ENCODE results near the gene SURF1.

SURF1 gene

DNA sequence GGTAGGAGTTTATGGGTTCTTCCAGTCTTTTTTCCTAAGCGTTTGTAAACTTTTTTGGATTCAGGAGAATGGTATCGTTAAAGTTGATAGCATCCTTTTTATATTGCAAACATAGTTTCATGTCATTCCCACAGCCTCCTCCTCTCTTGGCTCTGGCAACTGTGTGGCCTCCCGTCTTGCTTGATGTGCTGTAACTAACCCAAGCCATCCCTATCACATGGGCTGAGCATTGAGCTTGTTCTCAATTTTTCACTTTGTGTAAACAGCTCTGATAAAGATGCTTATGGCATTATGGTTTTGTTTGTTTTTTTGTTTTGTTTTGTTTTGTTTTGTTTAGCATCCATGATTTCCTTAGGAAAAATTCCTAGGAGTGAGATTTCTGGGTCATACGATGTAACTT is 24.4 kb upstream of the SURF1 start:
- Histone ChIP-seq H3K27ac (ENCODE audit: low read length, poor library complexity, severe bottlenecking) (no peak overlapping the region), H2BK5ac (ENCODE audit: low read depth, low read length, poor library complexity, severe bottlenecking) (no peak overlapping the region), H3K23ac (ENCODE audit: low read length in 2 of 2) (no peak overlapping the region), H2AK5ac (ENCODE audit: low read length, severe bottlenecking) (no peak overlapping the region), H3K27me3 (ENCODE audit: control insufficient read depth in 1 of 2, insufficient read depth in 1 of 2, low read length in 2 of 2) (no peaks in the 10 kb centered on the region), H3K4me1 (ENCODE audit: control insufficient read depth, insufficient read depth, low read depth, low read length) (peaks cover 13% of the 10 kb centered on the region), H3K9ac (ENCODE audit: low read length) (no peak overlapping the region), H3K9me3 (ENCODE audit: control insufficient read depth, low read length) (no peaks in the 10 kb centered on the region), H4K91ac (ENCODE audit: low read length) (no peak overlapping the region), H4K8ac (ENCODE audit: low read length) (no peak overlapping the region), H2BK12ac (ENCODE audit: low read length in 2 of 2) (no peak overlapping the region), H3K36me3 (ENCODE audit: control insufficient read depth in 1 of 2, insufficient read depth in 2 of 2, low read depth in 1 of 2, low read length in 2 of 2) (no peaks in the 10 kb centered on the region), H3K79me1 (replicated peaks; ENCODE audit: low read length, poor library complexity, severe bottlenecking) (peaks cover 4% of the 10 kb centered on the region), H2AFZ (ENCODE audit: low read depth, low read length) (no peak overlapping the region), H3K4ac (ENCODE audit: low read depth in 1 of 2, low read length in 2 of 2) (no peak overlapping the region), H2BK120ac (ENCODE audit: low read depth, low read length) (no peak overlapping the region), H3K4me2 (ENCODE audit: low read length, poor library complexity, severe bottlenecking) (no peak overlapping the region), H3K18ac (ENCODE audit: low read depth in 1 of 2, low read length in 2 of 2) (no peak overlapping the region), H2BK15ac (ENCODE audit: low read depth, poor library complexity, severe bottlenecking) (no peak overlapping the region), H3K4me3 (ENCODE audit: insufficient read depth in 1 of 2, low read depth in 1 of 2, low read length in 2 of 2) (no peak overlapping the region), H3K14ac (ENCODE audit: low read length in 2 of 2) (no peak overlapping the region)
- no peak for DNase-seq
- 97% methylated on average over 4 of the region's 4 CpGs for whole genome bisulfite sequencing

DNA sequence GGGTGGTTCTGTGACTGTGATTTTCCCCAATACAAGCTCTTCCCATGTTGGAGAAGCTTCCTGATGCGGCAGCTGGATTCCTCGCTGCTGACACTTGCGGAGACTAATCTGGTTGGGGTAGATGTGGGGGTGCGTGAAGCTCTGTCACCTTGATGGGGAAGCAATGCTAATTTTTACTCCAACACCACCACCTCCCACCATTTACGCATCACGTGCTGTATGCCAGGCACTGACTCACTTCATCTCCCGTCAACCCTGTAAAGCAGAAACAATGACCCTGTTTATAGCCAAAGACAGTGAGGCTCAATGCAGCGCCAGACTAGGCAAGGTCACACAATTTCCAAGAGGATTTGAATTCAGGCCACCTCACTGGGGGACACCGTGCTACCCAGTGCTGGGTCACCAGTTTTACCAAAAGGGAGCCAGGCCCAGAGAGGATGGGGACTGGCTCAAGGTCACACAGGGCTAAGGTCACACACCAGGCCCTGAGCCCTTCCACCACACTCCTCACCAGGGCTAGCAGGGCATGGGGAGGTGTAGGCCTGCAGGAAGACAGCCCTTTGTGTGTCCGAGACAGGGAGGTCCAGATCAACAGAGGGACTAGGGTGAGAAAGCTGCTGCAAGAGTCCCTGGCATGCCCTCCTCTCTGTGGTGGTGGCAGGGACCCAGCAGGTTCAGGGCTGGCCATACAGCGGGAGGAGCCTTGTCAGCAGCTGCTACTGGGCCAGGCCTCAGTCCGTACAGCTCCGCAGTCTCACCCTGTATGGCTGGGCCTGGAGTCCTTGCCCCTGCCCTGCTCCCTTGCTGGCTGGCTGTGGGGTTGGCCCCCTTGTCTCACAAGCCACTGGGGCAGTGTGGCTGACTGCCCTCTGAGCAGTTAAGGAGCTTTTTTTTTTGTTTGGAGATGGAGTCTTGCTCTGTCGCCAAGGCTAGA is 23.1 kb upstream of the SURF1 start:
- H3K36me3 ChIP-seq (ENCODE audit: control insufficient read depth in 1 of 2, insufficient read depth in 2 of 2, low read depth in 1 of 2, low read length in 2 of 2) = no peaks in the 10 kb centered on the region
- H2BK15ac ChIP-seq (ENCODE audit: low read depth, poor library complexity, severe bottlenecking) = no peak overlapping the region
- H3K23ac ChIP-seq (ENCODE audit: low read length in 2 of 2) = no peak overlapping the region
- H4K8ac ChIP-seq (ENCODE audit: low read length) = no peak overlapping the region
- H3K4ac ChIP-seq (ENCODE audit: low read depth in 1 of 2, low read length in 2 of 2) = no peak overlapping the region
- no peak overlapping the region for H3K18ac ChIP-seq (ENCODE audit: low read depth in 1 of 2, low read length in 2 of 2)
- no peak overlapping the region for H2BK120ac ChIP-seq (ENCODE audit: low read depth, low read length)
- H3K4me1 ChIP-seq (ENCODE audit: control insufficient read depth, insufficient read depth, low read depth, low read length) = peaks cover 13% of the 10 kb centered on the region
- no peak overlapping the region for H4K91ac ChIP-seq (ENCODE audit: low read length)
- no peak overlapping the region for H2AFZ ChIP-seq (ENCODE audit: low read depth, low read length)
- no peak overlapping the region for H2BK5ac ChIP-seq (ENCODE audit: low read depth, low read length, poor library complexity, severe bottlenecking)
- H3K4me3 ChIP-seq (ENCODE audit: insufficient read depth in 1 of 2, low read depth in 1 of 2, low read length in 2 of 2) = no peak overlapping the region
- no peak overlapping the region for H2AK5ac ChIP-seq (ENCODE audit: low read length, severe bottlenecking)
- H3K9ac ChIP-seq (ENCODE audit: low read length) = no peak overlapping the region
- no peak overlapping the region for H3K14ac ChIP-seq (ENCODE audit: low read length in 2 of 2)
- no peaks in the 10 kb centered on the region for H3K27me3 ChIP-seq (ENCODE audit: control insufficient read depth in 1 of 2, insufficient read depth in 1 of 2, low read length in 2 of 2)
- no peak overlapping the region for H3K27ac ChIP-seq (ENCODE audit: low read length, poor library complexity, severe bottlenecking)
- H2BK12ac ChIP-seq (ENCODE audit: low read length in 2 of 2) = no peak overlapping the region
- no peak overlapping the region for H3K4me2 ChIP-seq (ENCODE audit: low read length, poor library complexity, severe bottlenecking)
- H3K79me1 ChIP-seq (replicated peaks; ENCODE audit: low read length, poor library complexity, severe bottlenecking) = peaks cover 4% of the 10 kb centered on the region
- no peak for DNase-seq
- no peaks in the 10 kb centered on the region for H3K9me3 ChIP-seq (ENCODE audit: control insufficient read depth, low read length)
- 92% methylated on average over 13 of the region's 14 CpGs for WGBS

DNA sequence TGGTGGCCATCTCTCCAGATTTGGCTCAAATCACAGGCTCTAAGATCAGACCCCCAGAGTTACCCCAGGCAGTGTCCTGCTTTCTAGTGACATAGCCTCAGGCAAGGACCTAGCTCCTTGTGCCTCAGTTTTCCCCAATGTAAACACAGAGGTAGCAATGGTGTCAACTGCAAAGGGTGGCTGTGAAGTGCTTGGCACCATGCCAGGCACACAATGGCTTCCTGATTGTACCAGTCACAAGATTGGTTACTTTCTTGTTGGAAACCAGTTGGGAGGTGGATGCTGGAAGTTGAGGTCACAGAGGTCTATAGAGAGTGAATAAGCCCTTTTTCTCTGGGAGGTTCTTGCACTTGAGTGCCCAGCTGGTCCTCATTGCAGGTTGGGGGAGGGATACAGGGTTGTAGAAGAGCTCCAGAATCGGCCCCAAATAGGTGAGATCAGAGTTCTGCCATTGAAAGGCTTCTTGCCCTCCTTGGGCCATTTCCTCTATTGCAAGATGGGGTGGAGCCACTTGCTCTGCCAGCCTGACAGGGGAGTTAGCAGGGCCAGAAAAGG is 22.2 kb upstream of the SURF1 start:
- no peak overlapping the region for H3K18ac ChIP-seq (ENCODE audit: low read depth in 1 of 2, low read length in 2 of 2)
- peaks cover 4% of the 10 kb centered on the region for H3K79me1 ChIP-seq (replicated peaks; ENCODE audit: low read length, poor library complexity, severe bottlenecking)
- H3K4me2 ChIP-seq (ENCODE audit: low read length, poor library complexity, severe bottlenecking) = no peak overlapping the region
- H2BK15ac ChIP-seq (ENCODE audit: low read depth, poor library complexity, severe bottlenecking) = no peak overlapping the region
- no peak overlapping the region for H2BK5ac ChIP-seq (ENCODE audit: low read depth, low read length, poor library complexity, severe bottlenecking)
- H3K4me3 ChIP-seq (ENCODE audit: insufficient read depth in 1 of 2, low read depth in 1 of 2, low read length in 2 of 2) = peak overlapping the region in 1 of 2 experiments; percentile 41
- no peak overlapping the region for H2AFZ ChIP-seq (ENCODE audit: low read depth, low read length)
- no peak overlapping the region for H3K23ac ChIP-seq (ENCODE audit: low read length in 2 of 2)
- no peak overlapping the region for H2AK5ac ChIP-seq (ENCODE audit: low read length, severe bottlenecking)
- DNase-seq = no peak
- H3K27me3 ChIP-seq (ENCODE audit: control insufficient read depth in 1 of 2, insufficient read depth in 1 of 2, low read length in 2 of 2) = no peaks in the 10 kb centered on the region
- H3K9ac ChIP-seq (ENCODE audit: low read length) = peak overlapping the region; percentile 47
- H3K4me1 ChIP-seq (ENCODE audit: control insufficient read depth, insufficient read depth, low read depth, low read length) = peaks cover 17% of the 10 kb centered on the region
- WGBS = 93% methylated on average over 1 of the region's 1 CpG
- no peak overlapping the region for H2BK120ac ChIP-seq (ENCODE audit: low read depth, low read length)
- no peak overlapping the region for H2BK12ac ChIP-seq (ENCODE audit: low read length in 2 of 2)
- no peak overlapping the region for H3K14ac ChIP-seq (ENCODE audit: low read length in 2 of 2)
- no peak overlapping the region for H3K27ac ChIP-seq (ENCODE audit: low read length, poor library complexity, severe bottlenecking)
- H3K4ac ChIP-seq (ENCODE audit: low read depth in 1 of 2, low read length in 2 of 2) = no peak overlapping the region
- no peaks in the 10 kb centered on the region for H3K9me3 ChIP-seq (ENCODE audit: control insufficient read depth, low read length)
- H4K91ac ChIP-seq (ENCODE audit: low read length) = no peak overlapping the region
- peaks cover 0 to 1% of the 10 kb centered on the region in 2 experiments for H3K36me3 ChIP-seq (ENCODE audit: control insufficient read depth in 1 of 2, insufficient read depth in 2 of 2, low read depth in 1 of 2, low read length in 2 of 2)
- H4K8ac ChIP-seq (ENCODE audit: low read length) = no peak overlapping the region

DNA sequence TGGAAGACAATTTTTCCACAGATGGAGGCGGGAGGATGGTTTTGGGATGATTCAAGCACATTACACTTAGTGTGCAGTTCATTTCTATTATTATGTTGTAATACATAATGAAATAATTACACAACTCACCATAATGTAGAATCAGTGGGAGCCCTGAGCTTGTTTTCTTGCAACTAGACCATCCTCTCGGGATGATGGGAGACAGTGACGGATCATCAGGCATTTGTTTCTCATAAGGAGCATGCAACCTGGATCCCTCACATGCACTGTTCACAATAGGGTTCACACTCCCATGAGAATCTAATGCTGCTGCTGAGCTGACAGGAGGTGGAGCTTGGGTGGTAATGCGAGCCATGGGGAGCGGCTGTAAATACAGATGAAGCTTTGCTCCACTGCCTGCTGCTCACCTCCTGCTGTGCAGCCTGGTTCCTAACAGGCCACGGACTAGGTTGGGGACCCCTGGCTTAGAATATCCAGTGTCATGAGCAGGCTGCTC is 21.5 kb upstream of the SURF1 start:
- 49% methylated on average over 5 of the region's 6 CpGs for WGBS
- H2BK120ac ChIP-seq (ENCODE audit: low read depth, low read length) = no peak overlapping the region
- H3K27me3 ChIP-seq (ENCODE audit: control insufficient read depth in 1 of 2, insufficient read depth in 1 of 2, low read length in 2 of 2) = no peaks in the 10 kb centered on the region

More for the DNA sequence above, 21.5 kb upstream of the SURF1 start:
- H2BK5ac ChIP-seq (ENCODE audit: low read depth, low read length, poor library complexity, severe bottlenecking) = no peak overlapping the region
- H3K4me3 ChIP-seq (ENCODE audit: insufficient read depth in 1 of 2, low read depth in 1 of 2, low read length in 2 of 2) = peak overlapping the region in 1 of 2 experiments; percentile 41
- H2BK12ac ChIP-seq (ENCODE audit: low read length in 2 of 2) = no peak overlapping the region
- H3K36me3 ChIP-seq (ENCODE audit: control insufficient read depth in 1 of 2, insufficient read depth in 2 of 2, low read depth in 1 of 2, low read length in 2 of 2) = peaks cover 6 to 9% of the 10 kb centered on the region in 2 experiments
- H3K9ac ChIP-seq (ENCODE audit: low read length) = peak overlapping the region; percentile 47
- no peak overlapping the region for H3K4ac ChIP-seq (ENCODE audit: low read depth in 1 of 2, low read length in 2 of 2)
- H3K4me1 ChIP-seq (ENCODE audit: control insufficient read depth, insufficient read depth, low read depth, low read length) = peaks cover 20% of the 10 kb centered on the region
- H2BK15ac ChIP-seq (ENCODE audit: low read depth, poor library complexity, severe bottlenecking) = no peak overlapping the region
- H3K23ac ChIP-seq (ENCODE audit: low read length in 2 of 2) = no peak overlapping the region
- H3K14ac ChIP-seq (ENCODE audit: low read length in 2 of 2) = no peak overlapping the region
- H3K79me1 ChIP-seq (replicated peaks; ENCODE audit: low read length, poor library complexity, severe bottlenecking) = peaks cover 4% of the 10 kb centered on the region
- H2AFZ ChIP-seq (ENCODE audit: low read depth, low read length) = no peak overlapping the region
- no peak overlapping the region for H4K8ac ChIP-seq (ENCODE audit: low read length)
- no peak overlapping the region for H2AK5ac ChIP-seq (ENCODE audit: low read length, severe bottlenecking)
- no peaks in the 10 kb centered on the region for H3K9me3 ChIP-seq (ENCODE audit: control insufficient read depth, low read length)
- no peak overlapping the region for H3K4me2 ChIP-seq (ENCODE audit: low read length, poor library complexity, severe bottlenecking)
- H3K27ac ChIP-seq (ENCODE audit: low read length, poor library complexity, severe bottlenecking) = no peak overlapping the region
- peak; percentile 42 for DNase-seq
- no peak overlapping the region for H3K18ac ChIP-seq (ENCODE audit: low read depth in 1 of 2, low read length in 2 of 2)
- no peak overlapping the region for H4K91ac ChIP-seq (ENCODE audit: low read length)
